Body of pancreas (tissue), 4 donors: ENCODE data around the gene SLC37A4. TPM values are rescaled to one million over a fixed set of nuclear protein-coding genes. Genes with fewer than 3 reads are reported as not detected.

Source experiments
- ATAC-seq: fragments of 150-250 bp; one replicate; pipeline ENCODE4 v1.9.1; 2016
- DNase-seq, 4 donors: peaks; one replicate each; pipeline ENCODE4 v3.0.0-alpha.2; 2019
- H3K27ac ChIP-seq, 4 donors: fragments of 200-600 bp; sonication (generic); 1 replicate in 3 of 4; 2 replicates in 1 of 4; pipeline versions ENCODE4 v1.5.1 to v1.6.1; 2016 to 2019; ENCODE audit warnings: mild to moderate bottlenecking in 1 of 4, mixed read lengths in 1 of 4, moderate library complexity in 1 of 4
- H3K27me3 ChIP-seq, 2 donors: fragments of 200-600 bp; sonication (generic); one replicate each; pipeline ENCODE4 v1.6.0; 2016; ENCODE audit warnings: mild to moderate bottlenecking in 1 of 2
- H3K36me3 ChIP-seq, 2 donors: fragments of 200-600 bp; sonication (generic); replicated peaks in 1 of 2; 2 replicates each; pipeline ENCODE4 v1.5.1; 2016; ENCODE audit warnings: low read depth in 2 of 2; ENCODE audit not compliant: insufficient read depth in 1 of 2
- H3K4me1 ChIP-seq: fragments of 200-600 bp; sonication (generic); one replicate; pipeline ENCODE4 v1.6.0; 2016
- H3K4me3 ChIP-seq, 2 donors: fragments of 200-600 bp; sonication (generic); 1 replicate in 1 of 2; 2 replicates in 1 of 2; pipeline ENCODE4 v1.5.1; 2016 to 2019
- H3K9me3 ChIP-seq, 3 donors: fragments of 200-600 bp; sonication (generic); 1 replicate in 2 of 3; 2 replicates in 1 of 3; pipeline ENCODE4 v1.5.1; 2016
- POLR2A ChIP-seq, 3 donors: fragments of 450-650 bp; IDR thresholded peaks; one replicate each; pipeline ENCODE4 v1.6.1; 2016; ENCODE audit warnings: antibody characterized with exemption in 3 of 3, mild to moderate bottlenecking in 2 of 3
- WGBS, 2 donors: methylation state at CpG; one replicate each; pipeline ENCODE4 v1.1.5; 2017; 5-methylcytosine and 5-hydroxymethylcytosine counted together
- intact Hi-C: fragments of 100-400 bp; cut with DNase I; formaldehyde crosslinking; loops from one replicate; pipeline ENCODE4 v1.15.1; 2023
- total RNA-seq, 2 donors: library from RNA; depleted of rRNA; stranded (reverse); fragments of >200 nt; gene quantifications; one replicate each; pipeline ENCODE4 v1.1.0, GENCODE V29; 2016
- TF ChIP-seq, protein P1 (sequence below), 7 experiments: fragments of 450-650 bp in 4 of 7; fragments of 200-600 bp in 3 of 7; sonication (generic) in 3 of 7; IDR thresholded peaks; one replicate each; pipeline ENCODE4 v1.5.1; 2016 to 2019; ENCODE audit warnings: antibody characterized with exemption in 7 of 7

Gene SLC37A4
- total RNA-seq, 2 donors from 2014 or later, result 64.6 to 90.3 TPM

DNA sequence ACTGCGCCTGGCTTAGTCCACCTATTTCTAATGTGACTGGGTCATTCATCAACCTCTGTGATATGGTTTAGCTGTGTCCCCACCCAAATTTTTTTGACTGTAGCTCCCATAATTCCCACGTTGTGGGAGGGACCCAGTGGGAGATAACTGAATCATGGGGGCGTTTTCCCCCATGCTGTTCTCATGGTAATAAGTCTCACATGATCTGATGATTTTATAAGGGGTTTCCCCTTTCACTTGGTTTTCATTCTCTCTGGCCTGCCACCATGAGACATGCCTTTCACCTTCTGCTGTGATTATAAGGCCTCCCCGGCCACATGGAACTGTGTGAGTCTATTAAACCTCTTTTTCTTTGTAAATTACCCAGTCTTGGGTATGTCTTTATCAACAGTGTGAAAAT, 24.0 kb downstream of the SLC37A4 start:
- intact Hi-C loops, result no loop called here
- Histone ChIP-seq H3K9me3 (no peaks in the 10 kb centered on the region), H3K27ac (no peak overlapping the region), H3K36me3 (peaks cover 0 to 9% of the 10 kb centered on the region in 2 donors), H3K4me1 (no peaks in the 10 kb centered on the region), H3K4me3 (no peak overlapping the region), H3K27me3 (no peaks in the 10 kb centered on the region)
- WGBS, 2 donors, result 87 to 95% methylated on average over 4 of the region's 4 CpGs
- no peak for TF ChIP-seq POLR2A (IDR thresholded peaks at IDR 0.05)
- TF ChIP-seq, protein P1, sequence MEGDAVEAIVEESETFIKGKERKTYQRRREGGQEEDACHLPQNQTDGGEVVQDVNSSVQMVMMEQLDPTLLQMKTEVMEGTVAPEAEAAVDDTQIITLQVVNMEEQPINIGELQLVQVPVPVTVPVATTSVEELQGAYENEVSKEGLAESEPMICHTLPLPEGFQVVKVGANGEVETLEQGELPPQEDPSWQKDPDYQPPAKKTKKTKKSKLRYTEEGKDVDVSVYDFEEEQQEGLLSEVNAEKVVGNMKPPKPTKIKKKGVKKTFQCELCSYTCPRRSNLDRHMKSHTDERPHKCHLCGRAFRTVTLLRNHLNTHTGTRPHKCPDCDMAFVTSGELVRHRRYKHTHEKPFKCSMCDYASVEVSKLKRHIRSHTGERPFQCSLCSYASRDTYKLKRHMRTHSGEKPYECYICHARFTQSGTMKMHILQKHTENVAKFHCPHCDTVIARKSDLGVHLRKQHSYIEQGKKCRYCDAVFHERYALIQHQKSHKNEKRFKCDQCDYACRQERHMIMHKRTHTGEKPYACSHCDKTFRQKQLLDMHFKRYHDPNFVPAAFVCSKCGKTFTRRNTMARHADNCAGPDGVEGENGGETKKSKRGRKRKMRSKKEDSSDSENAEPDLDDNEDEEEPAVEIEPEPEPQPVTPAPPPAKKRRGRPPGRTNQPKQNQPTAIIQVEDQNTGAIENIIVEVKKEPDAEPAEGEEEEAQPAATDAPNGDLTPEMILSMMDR (IDR thresholded peaks at IDR 0.05), result no peak
- DNase-seq, result no peak
- no peak for ATAC-seq

DNA sequence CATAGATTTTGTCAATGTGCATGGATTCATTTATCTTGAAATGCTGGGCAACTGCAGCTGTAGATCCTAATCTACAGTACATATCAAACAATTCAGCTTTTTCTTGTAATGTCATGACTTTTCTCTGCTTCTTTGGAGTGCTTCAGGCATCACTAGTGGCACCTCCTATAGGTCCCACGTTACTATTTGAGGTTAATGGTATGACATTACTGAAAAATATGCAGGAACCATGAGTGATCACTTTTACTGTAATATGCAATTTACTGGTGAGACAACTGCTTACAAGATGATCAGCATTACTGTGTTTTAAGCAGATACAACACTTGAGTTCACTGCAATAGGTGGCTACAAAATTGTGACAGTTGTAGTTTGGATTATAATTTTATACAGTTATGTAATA, 29.8 kb downstream of the SLC37A4 start:
- intact Hi-C loops, result no loop called here
- Histone ChIP-seq H3K27me3 (no peaks in the 10 kb centered on the region), H3K27ac (no peak overlapping the region), H3K4me1 (peaks cover 16% of the 10 kb centered on the region), H3K4me3 (no peak overlapping the region), H3K9me3 (no peaks in the 10 kb centered on the region), H3K36me3 (peaks cover 0 to 5% of the 10 kb centered on the region in 2 donors)
- ATAC-seq, result no peak
- TF ChIP-seq, protein P1 (IDR thresholded peaks at IDR 0.05), result no peak
- TF ChIP-seq POLR2A (IDR thresholded peaks at IDR 0.05), result no peak
- DNase-seq, result no peak
- 75 to 89% methylated on average over 1 of the region's 1 CpG for WGBS, 2 donors

DNA sequence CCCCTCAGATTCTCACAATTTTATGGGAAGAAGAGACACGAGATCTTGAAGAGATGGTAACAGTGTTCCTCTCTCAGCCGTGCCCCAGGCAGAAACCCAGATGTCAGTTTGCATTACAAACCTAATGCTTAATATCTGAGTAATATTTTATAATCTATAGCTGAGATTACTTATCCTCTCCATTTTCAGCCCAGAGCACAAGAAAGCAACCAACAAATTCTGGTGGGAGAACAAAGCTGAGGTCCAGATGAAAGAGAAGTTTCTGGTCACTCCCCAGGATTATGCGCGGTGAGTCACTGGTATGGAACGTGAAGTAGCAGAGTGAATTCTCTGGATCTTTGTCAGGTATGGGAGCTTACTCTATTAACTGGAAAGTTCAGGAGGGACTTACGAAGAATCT, 31.9 kb downstream of the SLC37A4 start:
- intact Hi-C loops, result no loop called here

DNA sequence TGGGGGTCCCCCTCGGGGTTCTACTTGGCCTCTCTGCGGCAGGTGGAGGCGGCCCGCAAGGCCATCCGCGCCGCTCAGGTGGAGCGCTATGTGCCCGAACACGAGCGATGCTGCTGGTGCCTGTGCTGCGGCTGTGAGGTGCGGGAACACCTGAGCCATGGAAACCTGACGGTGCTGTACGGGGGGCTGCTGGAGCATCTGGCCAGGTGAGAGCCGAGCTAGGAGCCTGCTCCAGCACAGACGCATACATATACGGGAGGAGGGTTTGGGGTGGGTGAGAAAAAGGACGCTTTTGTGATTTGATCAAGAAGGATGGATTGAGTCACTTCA, 32.3 kb downstream of the SLC37A4 start:
- Histone ChIP-seq H3K4me1 (peaks cover 16% of the 10 kb centered on the region), H3K27me3 (no peaks in the 10 kb centered on the region), H3K27ac (peak overlapping the region; percentile 45 to 76 (median 62)), H3K9me3 (no peaks in the 10 kb centered on the region), H3K4me3 (peak overlapping the region; percentile 9 to 50), H3K36me3 (peaks cover 0 to 5% of the 10 kb centered on the region in 2 donors)
- 2 to 13% methylated on average over 3 to 19 of the region's 19 CpGs for WGBS, 2 donors
- no peak for DNase-seq
- intact Hi-C loops, result no loop called here
- TF ChIP-seq POLR2A (IDR thresholded peaks at IDR 0.05), result no peak
- TF ChIP-seq, protein P1 (IDR thresholded peaks at IDR 0.05), result no peak
- ATAC-seq, result peak; percentile 28

More for the DNA sequence above, 31.9 kb downstream of the SLC37A4 start:
- no peaks in the 10 kb centered on the region for H3K27me3 ChIP-seq
- peak overlapping the region in 2 of 4 donors; percentile 73 to 76 for H3K27ac ChIP-seq
- ATAC-seq, result no peak
- peaks cover 0 to 5% of the 10 kb centered on the region in 2 donors for H3K36me3 ChIP-seq
- no peak overlapping the region for H3K4me3 ChIP-seq
- H3K9me3 ChIP-seq, result no peaks in the 10 kb centered on the region
- DNase-seq, result no peak
- TF ChIP-seq, protein P1 (IDR thresholded peaks at IDR 0.05), result no peak
- no peak for TF ChIP-seq POLR2A (IDR thresholded peaks at IDR 0.05)
- WGBS, 2 donors, result 48 to 56% methylated on average over 6 of the region's 6 CpGs
- peaks cover 16% of the 10 kb centered on the region for H3K4me1 ChIP-seq

DNA sequence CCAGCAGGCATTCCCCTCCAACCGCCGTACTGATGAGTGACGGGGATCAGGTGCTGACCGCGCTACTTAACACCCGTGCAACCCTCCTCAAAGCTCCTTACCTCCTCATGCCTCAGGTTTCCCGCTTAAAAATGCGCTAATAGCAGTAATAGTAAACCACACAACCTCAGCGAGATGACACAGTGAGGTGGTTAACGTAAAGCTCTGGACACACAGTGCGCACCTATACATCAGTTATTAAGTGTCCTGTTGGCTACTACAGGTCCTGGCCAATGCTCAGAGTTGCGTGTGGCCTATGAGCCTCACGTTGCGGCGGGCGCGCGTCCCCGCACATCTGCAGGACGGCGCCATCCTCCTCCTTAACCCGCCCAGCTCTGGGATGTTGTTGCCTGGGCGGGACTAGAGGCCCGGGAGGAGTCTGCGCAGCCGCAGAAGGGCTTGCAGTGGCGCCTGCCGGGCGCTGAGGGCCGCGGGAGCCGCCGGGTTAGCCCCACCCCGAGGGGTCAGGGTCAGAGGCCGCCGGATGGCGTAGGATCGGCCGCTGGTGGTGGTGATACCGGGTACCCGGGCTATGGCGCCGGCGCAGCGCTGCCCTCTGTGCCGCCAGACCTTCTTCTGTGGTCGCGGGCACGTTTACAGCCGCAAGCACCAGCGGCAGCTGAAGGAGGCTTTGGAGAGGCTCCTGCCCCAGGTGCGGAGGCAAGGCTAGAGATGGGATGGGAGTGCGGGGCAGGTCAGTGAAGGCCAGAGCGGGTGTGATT, 32.9 kb downstream of the SLC37A4 start, which contains the start of gene CENATAC:
TSS of gene CENATAC (plus strand) at position 512 of the 761 bp plus-strand sequence. CDS start at position 572, 60 bp downstream.
- Histone ChIP-seq H3K27me3 (no peaks in the 10 kb centered on the region), H3K4me3 (peak within 1 kb of the TSS; percentile 9 to 50), H3K36me3 (peaks cover 0 to 5% of the 10 kb centered on the region in 2 donors), H3K27ac (peak within 1 kb of the TSS; percentile 45 to 76 (median 62)), H3K9me3 (no peaks in the 10 kb centered on the region), H3K4me1 (peaks cover 16% of the 10 kb centered on the region)
- intact Hi-C loops, result no loop called here
- ATAC-seq (peak; percentile 99), DNase-seq (peak; percentile 95 to 96 (median 96))
- WGBS, 2 donors, result 0 to 4% methylated on average over 5 to 53 of the region's 54 CpGs
- TF ChIP-seq, protein P1 (IDR thresholded peaks at IDR 0.05), result peak in 4 of 7 experiments; percentile 14 to 44 (median 26)
- peak; percentile 24 to 70 (median 68) for TF ChIP-seq POLR2A (IDR thresholded peaks at IDR 0.05)
